H9 (cell line): ENCODE measurements around the gene DGLUCY. TPM values are rescaled to one million over a fixed set of nuclear protein-coding genes. Genes with fewer than 3 reads are reported as not detected.

ENCODE experiments used
- DNase-seq: peaks from one replicate; pipeline ENCODE4 v3.0.0-alpha.2; 2017
- H2AFZ ChIP-seq: one replicate; pipeline ENCODE4 v1.6.1; 2013; ENCODE audit warnings: mild to moderate bottlenecking, low read length, control low read depth, moderate library complexity
- H2AK5ac ChIP-seq: 2 replicates; pipeline ENCODE4 v1.6.1; 2013; ENCODE audit warnings: low read length, control low read depth, mixed read lengths; ENCODE audit not compliant: insufficient read length
- H2BK120ac ChIP-seq: one replicate; pipeline ENCODE4 v1.6.1; 2013; ENCODE audit warnings: low read depth, mild to moderate bottlenecking, low read length, control low read depth, inconsistent platforms; ENCODE audit not compliant: poor library complexity, severe bottlenecking
- H2BK12ac ChIP-seq: 2 replicates; pipeline ENCODE4 v1.6.1; 2013; ENCODE audit warnings: low read length, control low read depth, mixed read lengths, low read depth; ENCODE audit not compliant: insufficient read length
- H2BK15ac ChIP-seq: 2 replicates; pipeline ENCODE4 v1.6.1; 2013; ENCODE audit warnings: low read depth, low read length, control low read depth
- H2BK20ac ChIP-seq: one replicate; pipeline ENCODE4 v1.6.1; 2013; ENCODE audit warnings: low read depth, mild to moderate bottlenecking, low read length, control low read depth, inconsistent platforms; ENCODE audit not compliant: poor library complexity, severe bottlenecking
- H2BK5ac ChIP-seq: 2 replicates; pipeline ENCODE4 v1.6.1; 2013; ENCODE audit warnings: low read length, control low read depth, mixed read lengths; ENCODE audit not compliant: insufficient read length
- H3K14ac ChIP-seq: 2 replicates; pipeline ENCODE4 v1.6.1; 2013; ENCODE audit warnings: low read length, control low read depth; ENCODE audit not compliant: insufficient read depth
- H3K18ac ChIP-seq: 2 replicates; pipeline ENCODE4 v1.6.1; 2013; ENCODE audit warnings: low read depth, mild to moderate bottlenecking, mixed read lengths, low read length, control low read depth; ENCODE audit not compliant: insufficient read length
- H3K23ac ChIP-seq: 2 replicates; pipeline ENCODE4 v1.6.1; 2013; ENCODE audit warnings: low read length, control low read depth, mixed read lengths, low read depth; ENCODE audit not compliant: insufficient read length
- H3K23me2 ChIP-seq: 2 replicates; pipeline ENCODE4 v1.6.1; 2013; ENCODE audit warnings: low read depth, mild to moderate bottlenecking, mixed read lengths, low read length, control low read depth; ENCODE audit not compliant: insufficient read length, poor library complexity, severe bottlenecking
- H3K27ac ChIP-seq: 2 replicates; pipeline ENCODE4 v1.5.1; 2013; ENCODE audit warnings: low read length, control low read depth, mixed read lengths, low read depth; ENCODE audit not compliant: insufficient read length
- H3K27me3 ChIP-seq: 2 replicates; pipeline ENCODE4 v1.6.1; 2013; ENCODE audit warnings: low read length, control low read depth, inconsistent platforms; ENCODE audit not compliant: insufficient read depth
- H3K4ac ChIP-seq: 2 replicates; pipeline ENCODE4 v1.6.1; 2013; ENCODE audit warnings: low read depth, mild to moderate bottlenecking, control low read depth, inconsistent platforms, low read length, moderate library complexity
- H3K4me1 ChIP-seq: 2 replicates; pipeline ENCODE4 v1.6.1; 2013; ENCODE audit warnings: low read length, control low read depth, inconsistent platforms; ENCODE audit not compliant: insufficient read depth
- H3K4me2 ChIP-seq: 2 replicates; pipeline ENCODE4 v1.6.1; 2013; ENCODE audit warnings: low read length, control low read depth, mixed read lengths; ENCODE audit not compliant: insufficient read length, insufficient read depth
- H3K56ac ChIP-seq: 2 replicates; pipeline ENCODE4 v1.6.1; 2013; ENCODE audit warnings: low read depth, mild to moderate bottlenecking, mixed read lengths, low read length, control low read depth; ENCODE audit not compliant: insufficient read length
- H3K79me1 ChIP-seq: 2 replicates; pipeline ENCODE4 v1.6.1; 2013; ENCODE audit warnings: low read depth, mild to moderate bottlenecking, moderate library complexity, low read length, control low read depth, inconsistent platforms; ENCODE audit not compliant: insufficient read depth, poor library complexity, severe bottlenecking
- H3K79me2 ChIP-seq: 2 replicates; pipeline ENCODE4 v1.6.1; 2013; ENCODE audit warnings: low read length, control low read depth, inconsistent platforms; ENCODE audit not compliant: insufficient read depth
- H3K9ac ChIP-seq: 2 replicates; pipeline ENCODE4 v1.6.1; 2013; ENCODE audit warnings: low read length, control low read depth, mixed read lengths; ENCODE audit not compliant: insufficient read length; ENCODE audit errors: extremely low read depth
- H3K9me3 ChIP-seq: one replicate; pipeline ENCODE4 v1.6.1; 2013; ENCODE audit warnings: low read depth, low read length, inconsistent platforms; ENCODE audit not compliant: control insufficient read depth
- H3T11ph ChIP-seq: one replicate; pipeline ENCODE4 v1.6.1; 2013; ENCODE audit warnings: mild to moderate bottlenecking, low read length, control low read depth, inconsistent platforms
- H4K20me1 ChIP-seq: one replicate; pipeline ENCODE4 v1.6.1; 2013; ENCODE audit not compliant: control insufficient read depth, insufficient read length, insufficient read depth
- H4K5ac ChIP-seq: 2 replicates; pipeline ENCODE4 v1.6.1; 2013; ENCODE audit warnings: low read depth, mild to moderate bottlenecking, mixed read lengths, low read length, control low read depth; ENCODE audit not compliant: insufficient read length
- H4K8ac ChIP-seq: replicated peaks from 2 replicates; pipeline ENCODE4 v1.6.1; 2013; ENCODE audit warnings: low read length, control low read depth, mixed read lengths, low read depth; ENCODE audit not compliant: insufficient read length
- H4K91ac ChIP-seq: 2 replicates; pipeline ENCODE4 v1.6.1; 2013; ENCODE audit warnings: low read depth, mild to moderate bottlenecking, moderate library complexity, mixed read lengths, low read length, control low read depth; ENCODE audit not compliant: insufficient read length
- H3K27ac Mint-ChIP-seq, 3 experiments: 2 replicates in 2 of 3; 3 replicates in 1 of 3; pipeline ENCODE4 v1.8.0; 2020 to 2021; ENCODE audit warnings: mixed read lengths in 3 of 3, mild to moderate bottlenecking in 1 of 3, moderate library complexity in 1 of 3
- H3K27me3 Mint-ChIP-seq: 2 replicates; pipeline ENCODE4 v1.8.0; 2021; ENCODE audit warnings: low read depth, mild to moderate bottlenecking, moderate library complexity, mixed read lengths
- H3K36me3 Mint-ChIP-seq, 3 experiments: 2 replicates in 2 of 3; 3 replicates in 1 of 3; pipeline ENCODE4 v1.8.0; 2020 to 2021; ENCODE audit warnings: low read depth in 3 of 3, mixed read lengths in 3 of 3; ENCODE audit not compliant: insufficient read depth in 1 of 3
- H3K4me1 Mint-ChIP-seq, 2 experiments: 2 replicates each; pipeline ENCODE4 v1.8.0; 2020; ENCODE audit warnings: mixed read lengths in 2 of 2
- H3K4me3 Mint-ChIP-seq, 2 experiments: 2 replicates in 1 of 2; 3 replicates in 1 of 2; pipeline ENCODE4 v1.8.0; 2020 to 2021; ENCODE audit warnings: mild to moderate bottlenecking in 2 of 2, mixed read lengths in 2 of 2, moderate library complexity in 1 of 2
- H3K9me3 Mint-ChIP-seq, 2 experiments: 2 replicates in 1 of 2; 3 replicates in 1 of 2; pipeline ENCODE4 v1.8.0; 2020; ENCODE audit warnings: mild to moderate bottlenecking in 2 of 2, mixed read lengths in 2 of 2, moderate library complexity in 1 of 2
- WGBS: extraction: QIAGEN DNeasy Blood & Tissue Kit; methylation state at CpG from one replicate; pipeline ENCODE4 v1.1.7; 2013; ENCODE audit warnings: missing lambda C conversion rate, low lambda C conversion rate, mixed read lengths; ENCODE audit not compliant: insufficient read length; ENCODE audit errors: extremely low coverage; 5-methylcytosine and 5-hydroxymethylcytosine counted together
- total RNA-seq: library from RNA; stranded (reverse); gene quantifications from 2 replicates; pipeline ENCODE4 v1.2.1, GENCODE V29; 2021
- TF ChIP-seq, protein P1 (sequence below): fragments of 200-600 bp; sonication (generic); conservative IDR thresholded peaks from 3 replicates; pipeline ENCODE4 v1.8.0; 2021; ENCODE audit warnings: antibody characterized with exemption, mild to moderate bottlenecking

DGLUCY gene
- total RNA-seq, 1 experiment from 2014 or later = 29.6 TPM

DNA sequence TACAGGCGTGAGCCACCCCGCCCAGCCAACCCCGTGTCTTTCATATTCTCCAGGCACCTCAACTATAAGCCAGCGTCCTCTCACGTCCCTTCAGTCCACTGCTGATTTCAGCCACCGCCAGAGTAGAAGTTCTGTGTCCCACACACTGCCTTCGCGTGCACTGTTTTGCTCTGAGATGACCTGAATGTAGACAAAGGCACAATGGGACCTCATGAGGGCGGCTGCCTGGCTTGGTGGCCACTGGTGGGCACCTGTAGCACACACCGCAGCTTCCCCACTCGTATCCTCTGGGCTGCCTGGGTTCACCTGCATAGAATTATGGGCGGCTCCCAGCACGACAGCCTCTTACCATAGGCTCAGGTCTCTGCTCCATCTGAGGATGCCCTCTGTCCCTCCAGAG is 73.4 kb downstream of the DGLUCY start:
- Histone ChIP-seq H4K91ac (no peak overlapping the region), H3K9me3 (no peaks in the 10 kb centered on the region), H3K23ac (no peak overlapping the region), H3K27ac (no peak overlapping the region), H3K9ac (no peak overlapping the region), H3K79me1 (no peaks in the 10 kb centered on the region), H3K4me2 (no peak overlapping the region), H4K20me1 (no peaks in the 10 kb centered on the region), H4K5ac (no peak overlapping the region), H2AFZ (no peak overlapping the region), H3T11ph (no peak overlapping the region), H2BK120ac (no peak overlapping the region), H4K8ac (no peak overlapping the region), H2BK15ac (no peak overlapping the region), H3K4ac (no peak overlapping the region), H2BK5ac (no peak overlapping the region), H3K14ac (no peak overlapping the region; the same call in 1 of the 2 replicates), H3K27me3 (no peaks in the 10 kb centered on the region), H3K4me1 (no peaks in the 10 kb centered on the region), H2AK5ac (no peak overlapping the region), H3K18ac (no peak overlapping the region), H2BK20ac (no peak overlapping the region), H3K79me2 (no peaks in the 10 kb centered on the region), H3K23me2 (no peaks in the 10 kb centered on the region), H2BK12ac (no peak overlapping the region), H3K56ac (no peak overlapping the region)
- DNase-seq = no peak
- Mint-ChIP-seq H3K27me3 (no peaks in the 10 kb centered on the region), H3K36me3 (peaks cover 7 to 26% (median 21%) of the 10 kb centered on the region in 3 experiments; a peak in 6 of 7 replicates), H3K4me3 (no peak overlapping the region), H3K9me3 (no peaks in the 10 kb centered on the region), H3K4me1 (no peaks in the 10 kb centered on the region), H3K27ac (no peak overlapping the region; a peak in 1 of 7 replicates)
- WGBS = no CpG with 5 or more reads among the region's 13 CpGs
- TF ChIP-seq, protein P1, sequence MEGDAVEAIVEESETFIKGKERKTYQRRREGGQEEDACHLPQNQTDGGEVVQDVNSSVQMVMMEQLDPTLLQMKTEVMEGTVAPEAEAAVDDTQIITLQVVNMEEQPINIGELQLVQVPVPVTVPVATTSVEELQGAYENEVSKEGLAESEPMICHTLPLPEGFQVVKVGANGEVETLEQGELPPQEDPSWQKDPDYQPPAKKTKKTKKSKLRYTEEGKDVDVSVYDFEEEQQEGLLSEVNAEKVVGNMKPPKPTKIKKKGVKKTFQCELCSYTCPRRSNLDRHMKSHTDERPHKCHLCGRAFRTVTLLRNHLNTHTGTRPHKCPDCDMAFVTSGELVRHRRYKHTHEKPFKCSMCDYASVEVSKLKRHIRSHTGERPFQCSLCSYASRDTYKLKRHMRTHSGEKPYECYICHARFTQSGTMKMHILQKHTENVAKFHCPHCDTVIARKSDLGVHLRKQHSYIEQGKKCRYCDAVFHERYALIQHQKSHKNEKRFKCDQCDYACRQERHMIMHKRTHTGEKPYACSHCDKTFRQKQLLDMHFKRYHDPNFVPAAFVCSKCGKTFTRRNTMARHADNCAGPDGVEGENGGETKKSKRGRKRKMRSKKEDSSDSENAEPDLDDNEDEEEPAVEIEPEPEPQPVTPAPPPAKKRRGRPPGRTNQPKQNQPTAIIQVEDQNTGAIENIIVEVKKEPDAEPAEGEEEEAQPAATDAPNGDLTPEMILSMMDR = no peak
